Stimulated activated CD8-positive, alpha-beta memory T cell treated with anti-CD3 and anti-CD28 coated beads, Interleukin-7, amount 100 ng/mL, for 48 hours (primary cell): ENCODE data around the gene CTTN.
"Not testable (repeated sequence)": the region's sequence is repeated elsewhere in the genome, so short reads cannot be mapped to it uniquely, and the experiment has no call there.

Experiments
- DNase-seq, 2 donors: peaks; one replicate each; pipeline ENCODE4 v3.0.0-alpha.2; 2020; ENCODE audit warnings: low read depth in 1 of 2; ENCODE audit errors: extremely low read depth in 1 of 2

The CTTN gene

DNA sequence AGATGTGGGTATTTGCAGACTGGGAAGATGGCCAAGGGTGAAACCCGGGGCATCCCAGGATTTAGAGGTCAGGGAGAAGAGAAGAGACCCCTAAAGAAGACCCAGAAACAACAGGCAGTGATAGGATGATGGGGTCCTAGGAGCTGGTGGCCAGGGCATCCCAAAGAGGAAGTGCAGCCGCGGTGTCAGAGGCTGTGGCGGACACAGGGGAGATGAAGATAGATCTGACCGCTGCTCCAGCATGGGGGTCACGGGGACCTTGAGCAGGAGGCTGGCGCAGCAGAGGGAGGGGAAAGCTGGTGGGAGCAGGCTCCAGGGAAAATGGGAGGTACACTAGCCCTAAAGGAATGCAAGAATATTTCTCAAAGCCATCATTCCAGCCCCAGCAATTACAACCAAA is 47.3 kb downstream of the CTTN start:
- no peak for DNase-seq

DNA sequence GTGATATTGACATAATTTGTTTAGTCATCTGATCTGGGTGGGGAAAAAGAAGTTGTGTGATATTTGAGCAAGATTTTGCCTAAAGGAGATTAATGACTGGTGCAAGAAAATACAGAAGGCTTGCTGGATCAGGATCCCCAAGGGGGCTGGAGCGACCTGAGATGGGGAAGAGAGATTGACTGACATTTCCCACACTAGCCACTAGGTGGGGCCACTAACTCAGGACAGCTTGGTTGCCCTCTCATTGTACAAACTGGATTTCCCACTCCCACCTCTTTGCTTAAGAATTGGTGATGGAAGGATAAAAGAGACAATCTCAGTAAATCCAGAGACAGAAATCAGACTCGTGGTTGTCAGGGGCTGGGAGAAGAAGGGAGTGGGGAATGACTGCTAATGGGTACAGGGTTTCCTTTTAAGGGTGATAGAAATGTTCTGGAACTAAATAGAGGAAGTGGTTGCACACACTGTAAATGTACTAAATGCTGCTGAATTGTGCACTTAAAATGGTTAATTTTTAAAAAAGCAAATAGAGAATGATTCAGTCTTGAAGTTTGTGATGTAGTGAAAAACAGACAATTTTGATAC is 50.7 kb downstream of the CTTN start:
- no peak for DNase-seq

DNA sequence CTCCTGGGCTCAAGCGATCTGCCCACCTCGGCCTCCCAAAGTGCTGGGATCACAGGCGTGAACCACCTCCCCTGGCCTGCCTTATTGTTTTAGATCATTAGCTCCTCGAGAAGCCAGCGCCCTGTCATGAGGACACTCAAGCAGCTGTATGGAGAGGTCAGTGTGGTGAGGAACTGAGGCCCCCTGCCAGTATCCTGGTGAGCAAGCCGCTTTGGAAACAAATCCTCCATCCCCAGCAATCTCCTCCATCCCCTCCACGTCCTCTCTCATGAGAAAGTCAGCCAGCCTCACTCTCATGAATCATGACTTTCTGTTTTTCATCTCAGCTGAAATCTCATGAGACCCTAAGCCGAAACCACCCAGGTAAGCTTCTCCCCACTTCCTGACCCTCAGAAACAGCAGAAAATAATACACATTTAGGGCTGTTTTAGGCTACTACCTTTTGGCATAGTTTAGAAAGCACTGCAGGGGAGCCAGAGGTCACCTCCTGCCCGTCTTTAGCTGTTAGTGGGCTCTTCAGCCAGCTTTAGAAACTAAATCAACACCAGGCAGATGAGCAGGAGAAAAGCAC is 56.0 kb downstream of the CTTN start:
- no peak for DNase-seq

DNA sequence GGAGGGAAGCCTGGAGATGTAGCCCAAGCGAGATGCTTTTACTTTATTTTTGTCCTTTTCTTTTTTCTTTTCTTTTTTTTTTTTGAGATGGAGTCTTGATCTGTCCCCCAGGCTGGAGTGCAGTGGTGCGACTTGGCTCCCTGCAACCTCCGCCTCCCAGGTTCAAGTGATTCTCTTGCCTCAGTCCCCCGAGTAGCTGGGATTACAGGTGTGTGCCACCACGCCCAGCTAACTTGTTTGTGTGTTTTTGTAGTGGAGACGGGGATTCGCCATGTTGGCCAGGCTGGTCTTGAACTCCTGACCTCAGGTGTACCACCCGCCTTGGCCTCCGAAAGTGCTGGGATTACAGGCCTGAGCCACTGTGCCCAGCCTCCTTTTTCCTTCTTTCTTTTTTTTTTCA is 56.5 kb downstream of the CTTN start:
- not testable (repeated sequence) for DNase-seq

DNA sequence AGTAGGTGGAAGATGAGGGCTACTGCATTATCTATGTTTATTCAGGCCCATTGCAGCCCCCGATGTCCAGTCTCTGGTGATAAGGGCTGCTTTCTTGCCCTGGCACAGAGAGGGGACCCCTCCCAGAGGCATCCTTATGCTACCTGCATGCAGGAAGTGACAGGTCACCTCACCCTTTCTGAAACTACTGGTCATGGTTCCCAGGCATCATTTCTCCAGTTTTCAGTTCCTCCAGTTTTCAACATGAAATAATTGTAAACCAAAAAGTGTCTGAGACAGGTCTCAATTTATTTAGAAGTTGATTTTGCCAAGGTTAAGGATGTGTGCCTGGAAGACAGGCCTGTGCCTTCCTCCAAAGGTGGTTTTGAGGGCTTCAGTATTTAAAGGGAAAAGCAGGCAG is 57.0 kb downstream of the CTTN start:
- no peak for DNase-seq

DNA sequence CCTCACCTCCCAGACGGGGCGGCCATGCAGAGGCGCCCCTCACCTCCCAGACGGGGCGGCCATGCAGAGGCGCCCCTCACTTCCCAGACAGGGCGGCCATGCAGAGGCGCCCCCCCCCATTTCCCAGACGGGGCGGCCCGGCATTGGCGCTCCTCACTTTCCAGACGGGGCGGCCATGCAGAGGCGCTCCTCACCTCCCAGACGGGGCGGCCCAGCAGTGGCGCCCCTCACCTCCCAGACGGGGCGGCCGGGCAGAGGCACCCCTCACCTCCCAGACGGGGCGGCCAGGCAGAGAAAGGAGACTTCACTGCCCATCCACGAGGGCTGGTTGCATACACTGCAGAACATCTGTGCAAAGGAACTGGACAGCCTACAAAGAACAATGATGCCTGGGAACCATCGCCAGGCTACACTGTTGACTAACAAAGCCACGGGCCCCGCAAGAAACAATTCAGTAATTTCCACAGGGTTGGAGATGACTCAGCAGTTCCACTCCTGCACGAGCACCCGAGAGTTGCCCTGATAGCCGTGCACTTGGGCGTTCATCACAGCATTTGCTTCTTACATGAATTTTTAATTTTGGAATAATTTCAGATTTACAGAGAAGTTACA is 58.7 kb downstream of the CTTN start:
- DNase-seq = no peak

DNA sequence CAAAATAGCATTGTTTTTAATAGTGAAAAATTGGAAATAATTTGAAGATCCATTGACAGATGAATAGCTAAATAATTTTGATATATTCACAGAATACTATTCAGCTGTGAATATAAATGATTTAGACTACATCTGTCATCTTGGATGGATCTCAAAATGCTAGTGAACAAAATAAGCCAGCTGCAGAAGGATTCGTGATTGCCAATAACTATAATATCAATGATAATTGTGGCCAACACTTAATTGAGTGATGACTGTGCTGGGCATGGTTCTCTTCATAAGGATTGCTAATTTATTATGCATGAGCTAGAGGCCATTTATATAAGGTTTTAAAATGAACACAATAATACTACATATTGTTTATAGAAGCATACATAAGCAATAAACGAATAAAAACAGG is 60.4 kb downstream of the CTTN start:
- DNase-seq = no peak

DNA sequence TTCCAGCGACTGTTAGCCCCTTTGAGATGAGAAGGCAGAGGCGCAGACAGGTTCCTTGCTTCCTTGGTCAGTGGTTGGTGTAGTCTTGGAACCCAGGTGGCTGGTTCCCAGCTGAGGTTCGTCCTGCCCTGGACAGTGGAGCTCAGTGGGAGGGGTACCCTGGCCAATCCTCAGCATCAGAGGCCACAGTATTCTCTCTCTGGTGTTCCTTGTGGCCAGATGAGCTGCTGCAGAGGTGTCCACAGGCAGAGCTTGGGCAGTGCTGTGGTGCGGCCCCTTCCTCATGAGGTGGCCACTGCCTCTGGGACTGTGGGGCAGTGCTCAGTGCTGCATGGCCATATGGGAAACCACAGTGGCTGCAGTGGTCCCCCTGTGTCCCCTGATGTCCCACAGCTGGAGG is 61.8 kb downstream of the CTTN start:
- DNase-seq = no peak

DNA sequence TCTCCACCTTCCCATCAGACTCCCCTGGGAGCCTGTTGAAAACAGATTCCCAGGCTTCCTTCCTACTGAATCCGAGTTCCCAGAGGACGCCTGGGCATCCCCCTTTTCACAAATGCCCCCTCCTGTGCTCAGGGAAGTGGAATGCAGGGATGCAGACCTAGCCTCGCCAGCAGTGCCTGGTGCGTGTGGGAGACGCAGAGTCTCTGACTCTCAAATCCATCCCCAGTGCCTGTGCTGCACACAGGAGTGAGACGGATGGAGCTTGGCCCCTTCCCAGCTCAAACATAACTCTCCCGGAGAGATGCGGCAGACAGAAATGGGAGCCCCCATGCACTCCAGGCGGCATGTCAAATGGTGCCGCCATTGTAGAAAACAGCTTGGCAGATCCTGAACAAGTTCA is 62.6 kb downstream of the CTTN start:
- DNase-seq = no peak

DNA sequence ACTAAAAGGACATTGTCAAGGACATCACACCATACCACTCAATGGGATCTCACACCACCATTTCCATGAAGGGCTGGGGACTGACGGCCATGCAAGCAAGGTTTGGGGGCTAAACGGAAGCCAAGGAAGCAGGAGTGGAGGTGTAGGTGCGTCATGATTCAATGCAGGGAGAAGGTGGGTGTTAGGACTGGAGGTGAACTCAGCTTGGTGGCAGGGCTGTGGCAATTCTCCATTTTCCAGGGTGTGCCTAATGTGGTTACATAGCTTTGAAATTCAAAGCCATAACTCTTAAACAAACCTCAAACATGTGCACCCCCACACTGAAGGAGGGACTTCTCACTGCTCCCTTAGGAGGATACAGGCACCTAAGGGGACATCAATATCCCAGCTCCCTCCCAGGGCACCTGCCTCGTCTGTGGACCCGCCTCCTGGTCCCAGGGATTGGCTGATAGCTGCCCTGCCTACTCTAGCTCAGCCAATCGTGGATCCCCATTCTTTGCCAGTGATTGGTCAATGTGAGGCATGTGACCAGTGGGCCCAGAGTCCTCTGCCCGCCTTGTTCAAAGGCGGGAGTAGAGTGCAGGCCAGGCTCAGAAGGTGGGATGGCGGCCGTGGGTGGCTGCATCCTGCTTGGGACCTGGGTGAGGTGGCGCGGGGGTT is 64.6 kb downstream of the CTTN start:
- DNase-seq = no peak

DNA sequence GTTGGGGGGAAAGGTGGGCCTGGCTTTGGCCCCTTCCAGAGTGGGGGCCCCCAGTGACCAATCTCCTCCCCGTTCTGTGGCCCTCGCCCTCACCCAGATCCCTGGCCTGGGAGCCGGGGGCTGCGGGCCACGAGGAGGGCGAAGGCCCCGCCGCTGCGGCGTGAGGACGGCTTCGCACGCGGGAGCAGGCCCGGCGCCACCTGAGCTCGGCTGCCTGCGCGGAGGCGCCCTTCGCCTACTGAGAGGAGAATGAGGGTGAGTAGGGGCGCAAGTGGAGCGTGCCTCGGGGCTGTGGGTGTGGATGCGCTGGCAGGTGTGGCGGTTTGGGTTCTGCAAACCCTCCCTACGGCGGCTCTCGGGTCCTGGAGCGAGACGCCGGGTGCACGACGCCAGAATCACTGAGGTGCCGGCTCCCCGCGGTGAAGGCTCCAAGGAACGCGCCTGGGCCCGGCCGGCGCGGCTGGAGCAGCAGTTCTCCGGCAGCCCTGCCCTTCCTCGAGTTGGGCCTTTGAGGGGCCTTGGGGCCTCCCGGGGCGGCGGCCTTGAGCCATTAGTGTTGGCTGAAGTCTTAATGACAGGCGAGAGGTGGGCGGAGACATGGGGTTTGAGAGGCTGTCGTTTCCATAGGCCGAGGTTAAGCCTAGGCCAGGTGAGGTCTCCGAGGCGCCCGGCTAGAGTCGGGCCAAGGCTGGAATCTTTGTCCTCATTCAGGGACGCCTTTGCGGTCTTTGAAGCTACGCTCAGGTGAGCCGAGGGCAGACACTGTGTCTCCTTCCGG is 65.3 kb downstream of the CTTN start:
- no peak for DNase-seq

DNA sequence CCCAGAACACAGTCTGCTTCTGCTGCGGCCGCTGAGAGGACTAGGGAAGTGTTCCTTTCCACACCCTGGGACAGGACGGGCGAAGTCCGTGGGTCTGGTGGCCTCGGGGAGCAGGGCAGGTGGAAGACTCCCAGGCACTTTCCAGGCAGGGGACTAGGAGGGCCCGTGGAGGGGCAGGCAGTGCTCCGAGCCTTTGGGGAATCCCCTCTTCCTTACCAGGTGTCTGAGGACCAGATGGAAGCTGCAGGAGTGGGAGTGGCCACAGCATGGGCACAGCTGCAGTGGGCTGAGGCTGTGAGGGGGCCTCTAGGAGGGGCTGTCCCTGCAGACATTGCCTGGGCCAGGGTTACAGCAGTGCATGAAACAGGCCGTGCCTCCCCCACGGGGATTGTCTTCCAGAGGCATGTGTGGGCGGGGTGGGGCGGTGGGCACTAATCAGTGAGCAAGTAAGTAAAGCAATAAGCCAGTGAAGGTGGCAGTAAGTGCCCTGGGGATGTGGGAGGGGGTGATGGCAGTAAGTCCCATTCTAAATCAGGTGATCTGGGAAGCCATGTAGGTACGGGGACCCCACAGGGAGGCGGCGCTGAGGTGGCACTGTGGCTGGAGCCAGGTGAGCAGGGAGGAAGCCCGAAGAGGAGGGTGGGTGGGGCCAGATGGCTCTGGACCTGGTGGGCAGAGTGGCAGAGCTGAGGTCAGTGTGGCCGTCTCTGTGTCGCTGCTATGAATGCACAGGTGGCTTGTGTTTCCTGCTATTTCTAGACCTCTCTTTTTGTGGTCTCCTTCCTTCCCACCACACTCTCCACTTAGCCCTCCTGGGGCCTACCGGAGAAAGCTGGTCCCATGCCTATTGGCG is 66.4 kb downstream of the CTTN start:
- no peak for DNase-seq

DNA sequence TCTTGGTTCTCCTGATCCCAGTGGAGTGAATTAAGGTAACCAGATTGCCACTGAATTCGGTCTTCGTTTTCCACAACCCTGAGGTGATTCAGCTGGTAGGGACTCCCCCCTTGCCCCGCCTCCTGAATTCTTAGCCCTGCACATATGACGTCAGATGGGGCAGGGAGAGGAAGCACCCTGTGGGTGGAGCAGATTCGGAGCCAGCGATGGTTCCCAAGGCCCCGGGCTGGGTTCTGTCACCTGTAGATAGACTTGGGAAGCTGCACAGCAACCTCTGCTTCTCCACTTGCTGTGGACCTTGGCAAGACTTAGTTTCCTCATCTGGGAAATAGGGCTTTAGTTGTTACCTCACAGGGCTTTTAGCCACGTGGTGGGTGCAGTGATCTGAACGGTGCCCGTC is 67.8 kb downstream of the CTTN start:
- DNase-seq = no peak

DNA sequence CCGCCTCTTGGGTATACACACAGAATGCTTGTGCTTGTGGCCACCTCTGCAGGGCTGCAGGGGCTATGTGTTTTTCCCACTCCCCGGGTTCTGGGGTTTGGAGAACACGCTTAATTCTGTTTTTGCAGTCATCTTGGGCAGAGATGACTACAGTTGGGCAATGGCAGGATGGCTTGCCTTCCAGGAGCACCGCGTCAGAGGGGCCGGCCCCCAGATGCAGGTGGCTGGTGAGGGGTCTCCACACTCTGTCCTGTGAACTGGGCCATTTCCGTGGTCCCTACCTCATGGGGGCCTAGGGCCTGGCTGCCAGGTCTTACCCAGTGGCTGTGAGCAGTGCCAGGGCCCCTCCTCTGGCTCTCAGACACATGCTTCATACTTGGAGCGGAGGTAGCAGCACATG is 68.3 kb downstream of the CTTN start:
- no peak for DNase-seq

DNA sequence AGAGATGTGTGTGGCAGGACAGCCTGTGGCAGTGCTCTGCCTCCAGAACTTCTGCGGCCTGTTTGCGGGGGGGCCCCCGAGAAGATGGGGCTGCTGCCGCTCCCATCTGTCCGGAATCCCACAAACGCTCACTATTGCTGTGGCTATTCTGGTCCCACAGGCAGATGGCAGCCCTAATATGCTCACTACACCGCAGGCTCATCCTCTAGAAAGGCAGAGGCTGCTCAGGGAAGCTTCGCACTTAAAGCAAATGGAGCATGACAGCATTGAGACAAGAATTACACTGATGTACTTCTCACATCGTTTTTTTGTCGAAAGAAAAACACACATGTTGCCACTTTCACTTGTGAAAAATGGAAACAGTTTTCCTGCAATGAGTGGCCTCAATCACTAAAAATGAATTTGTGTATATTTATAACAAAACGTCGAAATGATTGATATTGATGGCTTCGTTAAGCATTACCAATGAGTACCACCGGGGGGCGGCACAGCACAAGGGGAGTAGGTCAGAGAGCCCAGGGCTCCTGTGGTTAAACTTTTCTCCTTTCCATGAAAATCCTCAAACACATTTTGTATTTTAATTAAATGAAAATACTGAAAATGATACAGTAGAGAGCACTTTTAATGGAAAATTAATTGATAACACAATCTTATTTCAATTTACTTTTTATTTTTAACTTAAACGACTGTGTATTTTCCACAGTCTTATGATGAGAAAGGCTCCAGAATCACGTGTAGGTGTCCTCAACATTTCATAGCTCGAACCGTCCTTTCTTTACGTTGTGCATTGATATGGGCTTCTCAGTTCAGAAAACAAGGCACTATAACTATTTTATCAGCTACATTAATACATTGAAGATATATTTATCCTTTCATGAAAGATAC is 69.1 kb downstream of the CTTN start:
- no peak for DNase-seq

DNA sequence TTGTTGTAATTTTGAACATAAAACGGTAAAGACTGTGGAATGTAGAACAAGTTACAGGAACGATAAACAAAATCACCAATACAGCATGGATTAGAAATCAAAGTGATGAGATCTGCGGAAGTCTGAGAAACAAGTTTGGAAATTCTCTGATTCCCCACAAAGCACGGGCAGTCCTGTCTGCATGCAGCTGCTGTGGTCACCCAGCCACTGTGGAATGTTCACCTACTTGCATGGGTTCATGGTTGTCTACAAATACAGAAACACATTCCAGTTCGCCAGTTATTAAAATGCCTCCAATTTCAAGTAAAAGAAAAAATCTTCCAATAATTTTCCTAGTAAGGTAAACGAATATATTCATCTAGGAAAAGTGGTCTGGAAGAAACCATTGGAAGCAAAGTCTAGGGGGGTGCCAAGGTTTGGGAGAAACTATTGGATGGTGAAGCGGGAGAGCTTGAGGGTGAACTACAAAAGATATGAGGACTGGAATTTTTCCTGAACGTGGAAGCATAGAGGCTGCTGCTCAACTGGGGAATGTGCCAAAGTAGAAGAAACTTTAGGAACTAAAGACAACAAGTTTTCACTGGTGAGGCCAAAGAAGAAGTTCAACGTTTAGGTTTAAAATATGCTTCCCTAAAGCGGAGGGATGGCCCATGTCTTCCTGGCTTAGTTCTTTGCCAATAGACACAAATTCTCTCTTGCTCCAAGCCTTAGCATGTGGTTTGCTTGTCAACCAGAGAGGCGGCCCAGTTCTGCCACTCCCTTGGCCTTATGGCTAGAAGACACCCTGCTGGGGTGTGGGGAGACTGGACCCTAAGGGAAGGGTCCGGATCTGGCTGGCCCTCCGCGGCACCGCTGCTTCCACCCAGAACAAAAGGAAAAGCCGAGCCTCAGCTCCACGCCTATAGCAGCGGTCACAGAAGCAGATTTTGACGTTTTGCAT is 70.2 kb downstream of the CTTN start:
- DNase-seq = no peak

DNA sequence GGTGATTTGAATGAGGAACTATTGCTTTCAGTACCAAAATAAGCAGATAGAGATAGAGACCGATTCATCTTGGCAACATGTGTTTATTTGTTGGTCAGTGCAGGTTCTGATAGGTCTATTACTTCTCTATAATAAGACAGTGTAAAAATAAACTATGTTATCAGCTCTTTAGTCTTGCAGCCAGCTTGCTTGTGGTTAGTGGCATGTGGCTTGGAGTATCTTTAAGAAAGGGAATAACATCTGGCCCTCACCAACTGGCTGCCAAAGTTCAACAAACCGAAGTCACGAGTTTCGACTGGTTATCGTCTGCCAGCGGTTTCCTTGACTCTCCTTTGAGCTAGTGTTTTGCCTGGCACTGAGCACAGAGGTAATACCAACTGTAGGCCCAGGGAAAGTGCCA is 71.8 kb downstream of the CTTN start:
- DNase-seq = no peak

DNA sequence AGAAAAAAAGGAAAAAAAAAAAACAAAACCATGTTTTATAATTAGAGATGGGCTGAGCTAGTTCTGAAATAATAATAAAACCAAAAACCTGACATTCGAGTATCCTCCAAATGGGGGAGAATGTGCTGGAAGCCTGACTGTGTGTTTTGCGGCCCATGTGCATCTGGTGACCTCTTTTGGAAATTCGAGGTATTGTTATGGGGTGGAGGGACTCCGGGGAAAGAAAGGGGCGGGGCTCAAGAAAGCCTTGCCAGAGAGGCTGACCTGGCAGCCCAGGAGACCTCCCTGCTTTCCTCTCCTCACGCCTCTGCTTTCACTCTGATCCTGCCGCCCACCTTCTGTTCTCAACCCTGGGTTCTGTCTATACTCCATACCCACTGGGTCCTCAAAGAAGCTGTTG is 72.9 kb downstream of the CTTN start:
- no peak for DNase-seq

DNA sequence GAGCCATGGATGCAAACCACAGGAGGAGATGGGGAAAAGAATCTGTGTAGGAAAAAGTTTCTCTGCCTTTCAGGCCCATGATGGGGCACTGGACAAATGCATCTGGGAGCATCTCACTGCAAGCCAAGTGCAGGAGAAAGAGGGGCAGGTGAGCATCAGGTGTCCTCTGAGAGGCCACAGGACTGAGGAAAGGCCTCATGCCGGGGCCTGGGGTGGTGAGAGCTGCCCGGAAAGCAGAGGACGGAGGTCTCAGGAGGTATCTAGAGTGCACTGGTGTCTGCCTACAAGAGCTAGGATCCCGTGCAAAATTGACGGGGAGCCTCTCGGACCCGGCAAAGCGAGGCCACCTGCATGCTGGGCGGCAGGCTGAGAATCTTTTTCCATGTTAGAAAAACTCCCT is 73.9 kb downstream of the CTTN start:
- DNase-seq = no peak
